HG03442 (cell line): ENCODE measurements around the gene SLC26A6.

Experiments used
- ATAC-seq: cut with Tn5 transposase; IDR thresholded peaks from one replicate; pipeline ENCODE4 v1.9.1; 2021; ENCODE audit warnings: mild to moderate bottlenecking, moderate library complexity; ENCODE audit not compliant: unreplicated experiment

The SLC26A6 gene

GRCh38 chr3:48662145-48662752, 27.0 kb upstream of the SLC26A6 start:
- no peak for ATAC-seq

- no peak for ATAC-seq
Observed at GRCh38 chr3:48661501-48662144, 26.4 kb upstream of the SLC26A6 start.

- ATAC-seq = no peak
Observed at GRCh38 chr3:48660800-48661400, 25.6 kb upstream of the SLC26A6 start.

GRCh38 chr3:48656841-48657281, 21.6 kb upstream of the SLC26A6 start:
- no peak for ATAC-seq

- ATAC-seq = peak; percentile 49
Observed at GRCh38 chr3:48656061-48656840, 21.0 kb upstream of the SLC26A6 start.

GRCh38 chr3:48655606-48656005, 20.3 kb upstream of the SLC26A6 start:
- ATAC-seq = no peak

GRCh38 chr3:48655063-48655462, 19.8 kb upstream of the SLC26A6 start:
- ATAC-seq = no peak

- no peak for ATAC-seq
Observed at GRCh38 chr3:48652923-48653715, 17.9 kb upstream of the SLC26A6 start.

GRCh38 chr3:48651771-48652170, 16.5 kb upstream of the SLC26A6 start:
- ATAC-seq = no peak

- no peak for ATAC-seq
Observed at GRCh38 chr3:48650723-48651122, 15.5 kb upstream of the SLC26A6 start.

- ATAC-seq = no peak
Observed at GRCh38 chr3:48648188-48648850, 13.1 kb upstream of the SLC26A6 start.

GRCh38 chr3:48647714-48648113, 12.5 kb upstream of the SLC26A6 start:
- ATAC-seq = no peak

GRCh38 chr3:48644898-48645760, 9.9 kb upstream of the SLC26A6 start:
- ATAC-seq = no peak

- ATAC-seq = no peak
Observed at GRCh38 chr3:48642605-48643004, 7.3 kb upstream of the SLC26A6 start.

GRCh38 chr3:48641396-48641795, 6.1 kb upstream of the SLC26A6 start:
- no peak for ATAC-seq

- no peak for ATAC-seq
Observed at GRCh38 chr3:48639944-48640606, 4.8 kb upstream of the SLC26A6 start.

- ATAC-seq = no peak
Observed at GRCh38 chr3:48637305-48637704, 2.0 kb upstream of the SLC26A6 start.

GRCh38 chr3:48636149-48636655, 941 bp upstream of the SLC26A6 start:
- no peak for ATAC-seq
